Esophagus squamous epithelium (tissue), 4 donors: ENCODE measurements around the gene RPRD1A.

Experiments used
- CTCF ChIP-seq, 6 experiments: fragments of 450-650 bp in 4 of 6; fragments of 200-600 bp in 2 of 6; sonication (generic) in 2 of 6; IDR thresholded peaks; one replicate each; pipeline ENCODE4 v1.5.1; 2016 to 2019; ENCODE audit warnings: antibody characterized with exemption in 6 of 6, mild to moderate bottlenecking in 4 of 6, moderate library complexity in 4 of 6
- POLR2A ChIP-seq, 4 donors: fragments of 450-650 bp; IDR thresholded peaks; one replicate each; pipeline ENCODE4 v1.6.1; 2017; ENCODE audit warnings: antibody characterized with exemption in 4 of 4, mild to moderate bottlenecking in 4 of 4, moderate library complexity in 3 of 4

- TF ChIP-seq CTCF (IDR thresholded peaks at IDR 0.05) (no peak), POLR2A (IDR thresholded peaks at IDR 0.05) (no peak)
These were observed 29.6 kb upstream of the RPRD1A start for GRCh38 chr18:36096955-36097354.
